CD4-positive, alpha-beta T cell (primary cell): Measurements from ENCODE around the gene LRRC30. TPM values are rescaled to one million over a fixed set of nuclear protein-coding genes. Genes with fewer than 3 reads are reported as not detected.

Experiments
- ATAC-seq: fragments of 200-7000 bp; cut with Tn5 transposase; one replicate; pipeline ENCODE4 v1.10.0; 2022; ENCODE audit warnings: mild to moderate bottlenecking; ENCODE audit not compliant: poor library complexity
- CTCF ChIA-PET: fragments of 350-600 bp; sonication (Branson Sonifier 250); formaldehyde crosslinking; loops from one replicate; lab custom pipeline; 2021; ENCODE audit warnings: antibody characterized with exemption, inconsistent platforms; lab: Charles Lee
- POLR2A ChIA-PET: fragments of 350-600 bp; sonication (Branson Sonifier 250); formaldehyde crosslinking; loops from one replicate; lab custom pipeline; 2021; ENCODE audit warnings: antibody characterized with exemption, inconsistent platforms; lab: Charles Lee
- DNase-seq, 14 experiments: peaks; one replicate each; pipeline ENCODE4 v3.0.0-alpha.2; 2013 to 2020; ENCODE audit warnings: mixed read lengths in 2 of 14
- H3K27ac ChIP-seq, 2 donors: one replicate each; pipeline versions ENCODE4 v1.5.1 to v1.7.0; 2013; ENCODE audit warnings: low read length in 2 of 2, low read depth in 1 of 2, mild to moderate bottlenecking in 1 of 2
- H3K27me3 ChIP-seq, 2 experiments: 1 replicate in 1 of 2; 2 replicates in 1 of 2; pipeline versions ENCODE4 v1.6.1 to v1.7.0; 2013; ENCODE audit warnings: low read length in 2 of 2, control low read depth in 1 of 2, mild to moderate bottlenecking in 1 of 2, moderate library complexity in 1 of 2; ENCODE audit not compliant: insufficient read depth in 2 of 2, control insufficient read depth in 1 of 2
- H3K36me3 ChIP-seq: one replicate; pipeline ENCODE4 v1.6.1; 2013; ENCODE audit warnings: low read length, control low read depth; ENCODE audit not compliant: insufficient read depth
- H3K4me1 ChIP-seq: one replicate; pipeline ENCODE4 v1.6.1; 2013; ENCODE audit warnings: low read length, control low read depth; ENCODE audit not compliant: insufficient read depth
- H3K4me3 ChIP-seq: one replicate; pipeline ENCODE4 v1.5.1; 2013; ENCODE audit warnings: mild to moderate bottlenecking, low read length, moderate library complexity
- H3K9me3 ChIP-seq, 2 experiments: 1 replicate in 1 of 2; 2 replicates in 1 of 2; pipeline versions ENCODE4 v1.6.1 to v1.7.0; 2013; ENCODE audit warnings: low read length in 2 of 2, mild to moderate bottlenecking in 2 of 2, control low read depth in 1 of 2, moderate library complexity in 1 of 2; ENCODE audit not compliant: control insufficient read depth in 1 of 2, insufficient read depth in 1 of 2
- H3K27ac Mint-ChIP-seq: one replicate; pipeline ENCODE4 v1.8.0; 2020; ENCODE audit warnings: mixed read lengths
- H3K27me3 Mint-ChIP-seq: one replicate; pipeline ENCODE4 v1.8.0; 2021; ENCODE audit warnings: mixed read lengths
- H3K36me3 Mint-ChIP-seq: one replicate; pipeline ENCODE4 v1.8.0; 2021; ENCODE audit warnings: low read depth, mixed read lengths
- H3K4me1 Mint-ChIP-seq: one replicate; pipeline ENCODE4 v1.8.0; 2021; ENCODE audit warnings: low read depth, mixed read lengths
- H3K4me3 Mint-ChIP-seq: one replicate; pipeline ENCODE4 v1.8.0; 2020; ENCODE audit warnings: mild to moderate bottlenecking, mixed read lengths
- H3K9me3 Mint-ChIP-seq: one replicate; pipeline ENCODE4 v1.8.0; 2020; ENCODE audit warnings: mixed read lengths
- intact Hi-C, 2 experiments: fragments of 100-400 bp; cut with DNase I in 1 of 2; cut with micrococcal nuclease in 1 of 2; formaldehyde crosslinking; loops; one replicate each; pipeline versions ENCODE4 v1.15.1 to v1.9.0; 2023 to 2025; cut with DNase I, micrococcal nuclease
- total RNA-seq, 174 experiments: library from RNA in 2 of 174; stranded (reverse) in 2 of 174; gene quantifications; one replicate each; pipeline ENCODE4 v1.2.3 and lab custom pipeline; 2021 to 2026
- TF ChIP-seq, protein P1 (sequence below): fragments of 200-600 bp; IDR thresholded peaks from one replicate; pipeline ENCODE4 v1.8.0; 2022; ENCODE audit warnings: antibody characterized with exemption, mild to moderate bottlenecking

The LRRC30 gene
- total RNA-seq, 2 experiments from 2014 or later = not detected

DNA sequence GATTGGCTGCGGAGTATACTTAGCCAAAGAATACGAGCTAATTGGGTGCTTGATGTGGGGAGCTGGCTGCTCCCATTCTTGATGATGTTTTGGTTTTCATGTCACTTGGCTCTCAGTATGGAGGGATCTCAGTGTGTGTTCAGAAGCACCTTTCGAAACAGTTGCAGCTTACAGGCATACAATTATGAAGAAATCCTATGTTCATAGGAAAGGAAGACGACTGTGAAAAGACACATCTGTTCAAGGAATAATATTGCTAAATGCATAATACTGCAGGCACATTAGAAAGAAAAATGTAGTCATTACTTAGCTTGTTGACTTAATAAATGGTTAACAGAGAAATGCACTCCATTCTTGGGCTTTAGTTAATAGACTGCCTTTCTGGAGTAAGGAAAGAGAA lies 4.1 kb downstream of the LRRC30 start:
- CTCF ChIA-PET = no interaction called here
- no peak overlapping the region for H3K4me3 Mint-ChIP-seq
- TF ChIP-seq, protein P1, sequence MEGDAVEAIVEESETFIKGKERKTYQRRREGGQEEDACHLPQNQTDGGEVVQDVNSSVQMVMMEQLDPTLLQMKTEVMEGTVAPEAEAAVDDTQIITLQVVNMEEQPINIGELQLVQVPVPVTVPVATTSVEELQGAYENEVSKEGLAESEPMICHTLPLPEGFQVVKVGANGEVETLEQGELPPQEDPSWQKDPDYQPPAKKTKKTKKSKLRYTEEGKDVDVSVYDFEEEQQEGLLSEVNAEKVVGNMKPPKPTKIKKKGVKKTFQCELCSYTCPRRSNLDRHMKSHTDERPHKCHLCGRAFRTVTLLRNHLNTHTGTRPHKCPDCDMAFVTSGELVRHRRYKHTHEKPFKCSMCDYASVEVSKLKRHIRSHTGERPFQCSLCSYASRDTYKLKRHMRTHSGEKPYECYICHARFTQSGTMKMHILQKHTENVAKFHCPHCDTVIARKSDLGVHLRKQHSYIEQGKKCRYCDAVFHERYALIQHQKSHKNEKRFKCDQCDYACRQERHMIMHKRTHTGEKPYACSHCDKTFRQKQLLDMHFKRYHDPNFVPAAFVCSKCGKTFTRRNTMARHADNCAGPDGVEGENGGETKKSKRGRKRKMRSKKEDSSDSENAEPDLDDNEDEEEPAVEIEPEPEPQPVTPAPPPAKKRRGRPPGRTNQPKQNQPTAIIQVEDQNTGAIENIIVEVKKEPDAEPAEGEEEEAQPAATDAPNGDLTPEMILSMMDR = no peak
- Histone ChIP-seq H3K36me3 (no peaks in the 10 kb centered on the region), H3K4me3 (no peak overlapping the region), H3K27me3 (no peaks in the 10 kb centered on the region), H3K27ac (no peak overlapping the region), H3K4me1 (no peaks in the 10 kb centered on the region), H3K9me3 (peaks cover 0 to 14% of the 10 kb centered on the region in 2 experiments)
- DNase-seq (no peak), ATAC-seq (no peak)
- no peaks in the 10 kb centered on the region for H3K9me3 Mint-ChIP-seq
- no peak overlapping the region for H3K27ac Mint-ChIP-seq
- no peaks in the 10 kb centered on the region for H3K4me1 Mint-ChIP-seq
- POLR2A ChIA-PET = no interaction called here
- H3K27me3 Mint-ChIP-seq = no peaks in the 10 kb centered on the region
- intact Hi-C loops = no loop called here
- no peaks in the 10 kb centered on the region for H3K36me3 Mint-ChIP-seq

- Mint-ChIP-seq H3K4me1 (no peaks in the 10 kb centered on the region), H3K9me3 (peaks cover 2% of the 10 kb centered on the region), H3K4me3 (no peak overlapping the region), H3K27me3 (no peaks in the 10 kb centered on the region), H3K27ac (no peak overlapping the region), H3K36me3 (no peaks in the 10 kb centered on the region)
- no peak for ATAC-seq
- H3K36me3 ChIP-seq = no peaks in the 10 kb centered on the region
- intact Hi-C loops = no loop called here
- no peaks in the 10 kb centered on the region for H3K4me1 ChIP-seq
- H3K9me3 ChIP-seq = peaks cover 0 to 9% of the 10 kb centered on the region in 2 experiments
- ChIA-PET POLR2A (interaction anchor here (0.7 kb wide), 1 partner anchor 352 kb away, joined by 3 read pairs; no protein-coding TSS in a partner anchor), CTCF (no interaction called here)
- no peak for DNase-seq
- no peaks in the 10 kb centered on the region for H3K27me3 ChIP-seq
- no peak overlapping the region for H3K27ac ChIP-seq
- TF ChIP-seq, protein P1 = no peak
- no peak overlapping the region for H3K4me3 ChIP-seq
These were observed 5.2 kb downstream of the LRRC30 start for GRCh38 chr18:7236072-7236471.

DNA sequence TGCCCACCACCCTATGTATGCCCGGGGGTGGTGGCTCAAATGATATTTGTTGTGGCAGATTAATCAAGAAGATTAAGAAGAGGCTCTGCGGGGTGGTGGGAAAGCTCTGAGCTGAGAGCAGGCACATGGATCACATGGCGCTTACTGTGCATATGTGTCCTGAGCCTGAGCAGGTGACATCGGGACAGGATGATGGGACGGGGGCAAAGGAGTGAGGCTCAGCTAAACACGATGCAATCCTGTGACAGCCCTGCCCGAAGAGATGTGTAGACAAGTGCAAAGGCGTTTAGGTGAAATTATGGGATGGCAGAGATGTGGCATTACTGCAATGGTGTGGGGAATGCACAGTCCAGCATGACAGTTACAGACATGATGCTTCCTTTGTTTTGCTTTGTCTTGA lies 6.0 kb downstream of the LRRC30 start:
- Histone ChIP-seq H3K4me3 (no peak overlapping the region), H3K4me1 (no peaks in the 10 kb centered on the region), H3K27me3 (no peaks in the 10 kb centered on the region), H3K27ac (no peak overlapping the region), H3K9me3 (peaks cover 0 to under 1% of the 10 kb centered on the region in 2 experiments), H3K36me3 (no peaks in the 10 kb centered on the region)
- intact Hi-C loops = no loop called here
- POLR2A ChIA-PET = interaction anchor here (0.7 kb wide), 1 partner anchor 351 kb away, joined by 3 read pairs; no protein-coding TSS in a partner anchor
- peaks cover 2% of the 10 kb centered on the region for H3K9me3 Mint-ChIP-seq
- no peaks in the 10 kb centered on the region for H3K36me3 Mint-ChIP-seq
- CTCF ChIA-PET = no interaction called here
- ATAC-seq (no peak), DNase-seq (no peak)
- H3K4me3 Mint-ChIP-seq = no peak overlapping the region
- TF ChIP-seq, protein P1 = no peak
- H3K27ac Mint-ChIP-seq = no peak overlapping the region
- no peaks in the 10 kb centered on the region for H3K27me3 Mint-ChIP-seq
- H3K4me1 Mint-ChIP-seq = no peaks in the 10 kb centered on the region
